Small intestine (tissue), 7 donors: ENCODE data around the gene RASAL2. TPM values are rescaled to one million over a fixed set of nuclear protein-coding genes. Genes with fewer than 3 reads are reported as not detected.
"Not testable (repeated sequence)": the region's sequence is repeated elsewhere in the genome, so short reads cannot be mapped to it uniquely, and the experiment has no call there.

ENCODE experiments used
- DNase-seq, 2 donors: peaks; one replicate each; pipeline versions ENCODE4 v3.0.0 to v3.0.0-alpha.2; 2013
- FAIRE-seq: peaks from 2 replicates; lab custom pipeline; 2012; peaks lifted over from hg19 to GRCh38; lab: Jason Lieb, UNC
- H3K27ac ChIP-seq, 3 donors: one replicate each; pipeline ENCODE4 v1.5.1; 2013; ENCODE audit warnings: low read length in 2 of 3, mild to moderate bottlenecking in 2 of 3, control low read depth in 1 of 3, inconsistent platforms in 1 of 3, low read depth in 1 of 3, moderate library complexity in 1 of 3
- H3K27me3 ChIP-seq, 3 donors: one replicate each; pipeline ENCODE4 v1.6.1; 2013; ENCODE audit warnings: low read length in 3 of 3, inconsistent platforms in 1 of 3; ENCODE audit not compliant: control insufficient read depth in 3 of 3, insufficient read depth in 3 of 3
- H3K36me3 ChIP-seq, 3 donors: one replicate each; pipeline ENCODE4 v1.6.1; 2013; ENCODE audit warnings: low read length in 3 of 3, inconsistent platforms in 1 of 3, low read depth in 1 of 3, mild to moderate bottlenecking in 1 of 3, moderate library complexity in 1 of 3; ENCODE audit not compliant: control insufficient read depth in 3 of 3, insufficient read depth in 2 of 3
- H3K4me1 ChIP-seq, 3 donors: one replicate each; pipeline ENCODE4 v1.6.1; 2013; ENCODE audit warnings: low read length in 2 of 3, inconsistent platforms in 1 of 3, low read depth in 1 of 3, mild to moderate bottlenecking in 1 of 3, moderate library complexity in 1 of 3; ENCODE audit not compliant: control insufficient read depth in 3 of 3, insufficient read depth in 2 of 3
- H3K4me3 ChIP-seq, 3 donors: one replicate each; pipeline ENCODE4 v1.5.1; 2013; ENCODE audit warnings: low read length in 3 of 3, control low read depth in 1 of 3, inconsistent platforms in 1 of 3, low read depth in 1 of 3, mild to moderate bottlenecking in 1 of 3, moderate library complexity in 1 of 3
- H3K9me3 ChIP-seq, 2 donors: one replicate each; pipeline ENCODE4 v1.6.1; 2013; ENCODE audit warnings: low read depth in 1 of 2, low read length in 1 of 2; ENCODE audit not compliant: control insufficient read depth in 2 of 2, insufficient read depth in 1 of 2
- WGBS, 3 donors: extraction: QIAGEN DNeasy Blood & Tissue Kit; methylation state at CpG; one replicate each; pipeline ENCODE4 v1.1.7; 2013; 5-methylcytosine and 5-hydroxymethylcytosine counted together
- polyA plus RNA-seq, 4 donors: library from polyadenylated mRNA; stranded (reverse) in 3 of 4; unstranded in 1 of 4; fragments of 200-250 nt in 3 of 4; fragments of 120-200 nt in 1 of 4; gene quantifications; one replicate each; pipeline versions ENCODE4 v1.2.1 to v1.2.3, GENCODE V29; 2013
- donor health status: healthy with polysubstance abuse.
- donor health status: control.
- donor health status: control.
- donor health status: Bipolar disorder and iron deficiency.
- donor health status: healthy.

The RASAL2 gene
- polyA plus RNA-seq, 4 donors = 1.8 to 23.5 (median 3.3) TPM

DNA sequence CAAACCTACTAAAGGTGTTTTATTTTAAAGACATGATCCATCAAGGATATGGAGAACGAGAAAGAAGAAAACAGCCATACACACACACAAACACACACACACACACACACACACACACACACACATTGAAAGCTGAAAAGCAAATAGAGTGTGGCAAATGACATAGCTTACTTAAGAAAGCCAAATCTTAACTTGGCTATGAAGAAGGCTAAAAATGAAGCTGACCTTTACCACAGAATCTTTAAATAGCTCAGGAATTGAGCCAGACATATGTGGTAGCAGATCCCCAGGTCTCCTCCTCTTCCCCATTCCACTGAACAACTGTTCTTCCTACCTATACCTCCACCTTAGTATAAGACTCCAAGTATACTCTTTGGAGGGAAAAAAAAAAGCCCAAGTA, 217.3 kb downstream of the RASAL2 start:
- no peak overlapping the region for H3K4me3 ChIP-seq
- H3K27ac ChIP-seq = no peak overlapping the region
- DNase-seq (no peak), FAIRE-seq (no peak)
- 62 to 79% (median 62%) methylated on average over 1 of the region's 1 CpG for WGBS, 3 donors
- H3K9me3 ChIP-seq = no peaks in the 10 kb centered on the region
- H3K4me1 ChIP-seq = peaks cover 0 to 2% (median 0%) of the 10 kb centered on the region in 3 donors
- H3K36me3 ChIP-seq = no peaks in the 10 kb centered on the region
- H3K27me3 ChIP-seq = no peaks in the 10 kb centered on the region

DNA sequence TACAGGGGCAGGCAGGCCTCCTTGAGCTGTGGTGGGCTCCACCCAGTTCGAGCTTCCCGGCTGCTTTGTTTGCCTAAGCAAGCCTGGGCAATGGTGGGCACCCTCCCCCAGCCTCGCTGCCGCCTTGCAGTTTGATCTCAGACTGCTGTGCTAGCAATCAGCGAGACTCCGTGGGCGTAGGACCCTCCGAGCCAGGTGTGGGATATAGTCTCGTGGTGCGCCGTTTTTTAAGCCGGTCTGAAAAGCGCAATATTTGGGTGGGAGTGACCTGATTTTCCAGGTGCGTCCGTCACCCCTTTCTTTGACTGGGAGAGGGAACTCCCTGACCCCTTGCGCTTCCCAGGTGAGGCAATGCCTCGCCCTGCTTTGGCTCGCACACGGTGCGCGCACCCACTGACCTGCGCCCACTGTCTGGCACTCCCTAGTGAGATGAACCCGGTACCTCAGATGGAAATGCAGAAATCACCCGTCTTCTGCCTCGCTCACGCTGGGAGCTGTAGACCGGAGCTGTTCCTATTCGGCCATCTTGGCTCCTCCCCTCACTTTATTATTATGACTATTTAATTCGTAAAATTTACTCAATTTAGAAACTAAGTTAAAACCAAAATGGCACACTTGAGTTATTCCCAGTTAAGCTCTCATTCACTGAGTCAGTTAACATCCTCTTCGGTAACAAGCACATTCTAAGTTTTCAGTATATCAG, 226.5 kb downstream of the RASAL2 start:
- FAIRE-seq, H3K27ac ChIP-seq, H3K9me3 ChIP-seq, H3K4me1 ChIP-seq, H3K4me3 ChIP-seq, H3K36me3 ChIP-seq, H3K27me3 ChIP-seq: not testable (repeated sequence)
- peak in 1 of 2 donors; percentile 20 for DNase-seq
- WGBS, 3 donors = 54 to 69% (median 61%) methylated on average over 18 to 29 of the region's 30 CpGs

DNA sequence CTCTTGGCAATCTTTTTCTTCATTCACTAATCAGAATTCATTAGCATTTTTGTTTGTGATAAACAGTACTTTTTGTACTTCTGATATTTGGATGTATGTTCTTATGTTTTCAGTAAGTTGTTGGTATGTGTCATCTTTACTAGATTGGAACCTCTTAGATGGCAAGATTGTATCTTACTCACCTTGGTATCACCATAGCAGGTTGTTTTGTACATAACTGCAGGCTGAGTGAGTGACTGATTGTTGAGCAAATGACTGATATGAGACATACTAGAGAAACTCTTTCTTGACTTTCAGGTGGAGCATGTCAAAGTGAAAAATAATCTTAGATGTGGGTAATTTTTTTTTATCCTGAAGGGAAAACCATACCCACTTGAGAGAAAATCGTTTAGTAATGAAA, 229.2 kb downstream of the RASAL2 start:
- no peaks in the 10 kb centered on the region for H3K36me3 ChIP-seq
- no peak overlapping the region for H3K27ac ChIP-seq
- no peaks in the 10 kb centered on the region for H3K4me1 ChIP-seq
- H3K4me3 ChIP-seq = no peak overlapping the region
- FAIRE-seq (no peak), DNase-seq (no peak)
- H3K27me3 ChIP-seq = no peaks in the 10 kb centered on the region
- no peaks in the 10 kb centered on the region for H3K9me3 ChIP-seq
- 53 to 67% (median 62%) methylated on average over 1 of the region's 1 CpG for WGBS, 3 donors

DNA sequence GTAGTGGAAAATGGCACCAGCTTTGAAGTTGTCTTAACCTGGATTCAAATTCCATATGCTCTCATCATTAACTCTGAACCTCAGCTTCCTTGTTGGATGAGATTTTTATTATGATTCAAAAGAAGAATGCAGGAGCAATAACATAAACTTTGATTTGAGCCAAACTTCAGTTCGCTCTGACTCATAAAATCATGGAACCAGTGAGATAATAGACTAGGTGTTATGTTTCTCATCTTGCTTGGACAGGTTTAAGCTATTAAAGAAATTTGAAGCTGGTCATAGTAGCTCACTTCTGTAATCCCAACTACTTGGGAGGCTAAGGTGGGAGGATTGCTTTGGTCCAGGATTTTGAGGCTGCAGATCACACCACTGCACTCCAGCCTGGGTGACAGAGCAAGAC, 230.1 kb downstream of the RASAL2 start:
- no peaks in the 10 kb centered on the region for H3K36me3 ChIP-seq
- no peak overlapping the region for H3K27ac ChIP-seq
- FAIRE-seq (no peak), DNase-seq (peak in 1 of 2 donors; percentile 40)
- H3K4me1 ChIP-seq = no peaks in the 10 kb centered on the region
- no peak overlapping the region for H3K4me3 ChIP-seq
- H3K27me3 ChIP-seq = no peaks in the 10 kb centered on the region
- WGBS, 3 donors = 28 to 63% (median 35%) methylated on average over 1 of the region's 1 CpG
- H3K9me3 ChIP-seq = no peaks in the 10 kb centered on the region

DNA sequence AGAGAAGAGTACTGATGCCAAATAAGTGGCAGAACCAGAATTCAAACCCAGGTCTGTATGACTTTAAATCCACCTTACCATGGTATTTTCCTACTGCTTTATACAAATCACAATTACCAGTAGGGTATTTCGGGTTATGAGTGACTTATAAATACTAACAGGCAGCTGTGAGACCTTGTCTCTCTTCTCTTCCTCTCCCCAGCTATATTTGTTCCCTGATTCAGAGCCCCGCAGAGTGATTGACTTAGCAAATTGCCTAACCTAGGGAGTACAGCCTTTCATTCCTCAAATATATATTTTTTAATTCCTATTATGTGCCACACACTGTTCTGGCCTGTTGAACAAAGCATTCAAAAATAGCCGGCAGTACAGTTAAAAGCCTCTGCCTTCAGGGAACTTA, 234.8 kb downstream of the RASAL2 start:
- DNase-seq (no peak), FAIRE-seq (no peak)
- Histone ChIP-seq H3K27ac (no peak overlapping the region), H3K4me1 (no peaks in the 10 kb centered on the region), H3K9me3 (no peaks in the 10 kb centered on the region), H3K36me3 (no peaks in the 10 kb centered on the region), H3K4me3 (no peak overlapping the region), H3K27me3 (no peaks in the 10 kb centered on the region)
- WGBS, 3 donors = 87 to 92% (median 90%) methylated on average over 3 of the region's 3 CpGs

DNA sequence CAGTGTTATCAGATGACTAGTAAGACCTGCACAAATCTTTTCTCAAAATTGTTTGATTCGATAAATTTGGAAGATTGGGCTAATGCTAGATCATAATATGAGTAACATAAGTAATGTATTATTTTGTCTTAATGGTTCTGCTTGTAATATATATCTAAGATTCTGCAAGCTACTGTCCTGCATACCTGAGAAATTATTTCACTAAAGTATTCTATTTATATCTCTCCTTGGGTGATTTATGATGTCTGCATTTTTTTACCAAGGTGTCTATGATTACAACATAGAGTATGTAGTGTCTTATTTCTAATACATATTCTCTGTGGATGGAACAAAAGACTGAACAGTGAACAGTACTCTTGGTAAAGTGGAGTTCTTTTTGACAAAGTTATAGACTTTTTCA, 236.2 kb downstream of the RASAL2 start:
- H3K9me3 ChIP-seq = no peaks in the 10 kb centered on the region
- H3K27ac ChIP-seq = no peak overlapping the region
- 85 to 95% (median 95%) methylated on average over 1 of the region's 1 CpG for WGBS, 3 donors
- no peak overlapping the region for H3K4me3 ChIP-seq
- H3K27me3 ChIP-seq = no peaks in the 10 kb centered on the region
- H3K4me1 ChIP-seq = no peaks in the 10 kb centered on the region
- DNase-seq = no peak
- H3K36me3 ChIP-seq = no peaks in the 10 kb centered on the region
- FAIRE-seq = no peak

DNA sequence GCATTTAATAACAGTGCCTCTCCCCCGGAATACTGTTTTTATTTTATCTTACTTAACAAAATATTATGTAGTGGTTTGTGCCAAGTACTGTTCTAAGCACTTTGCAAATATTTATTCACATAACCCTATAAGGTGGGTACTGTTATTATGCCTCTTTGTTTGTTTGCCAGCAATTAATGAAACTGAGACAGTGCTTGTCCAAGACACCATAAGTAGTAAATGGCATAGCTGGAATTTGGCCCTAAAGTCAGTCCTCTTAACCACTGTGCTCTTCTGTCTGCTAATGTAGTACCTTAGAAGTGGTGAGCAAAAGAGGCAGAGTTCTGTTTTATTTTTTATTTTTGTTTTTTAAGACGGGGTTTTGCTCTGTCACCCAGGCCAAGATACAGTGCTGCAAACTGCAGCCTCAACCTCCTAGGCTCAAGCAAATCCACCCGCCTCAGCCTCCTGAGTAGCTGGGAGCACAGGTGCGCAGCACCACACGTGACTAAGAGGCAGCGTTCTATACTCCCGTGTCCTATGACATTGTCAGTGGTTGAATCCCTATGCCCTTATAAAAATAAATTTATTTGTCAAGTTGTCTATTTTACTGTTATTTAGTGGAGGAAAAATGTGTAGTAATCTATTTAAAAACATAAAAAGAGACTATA, 237.1 kb downstream of the RASAL2 start:
- FAIRE-seq (no peak), DNase-seq (no peak)
- Histone ChIP-seq H3K9me3 (no peaks in the 10 kb centered on the region), H3K36me3 (no peaks in the 10 kb centered on the region), H3K27ac (no peak overlapping the region), H3K27me3 (no peaks in the 10 kb centered on the region), H3K4me1 (no peaks in the 10 kb centered on the region), H3K4me3 (no peak overlapping the region)
- WGBS, 3 donors = 71 to 82% (median 74%) methylated on average over 7 of the region's 7 CpGs

DNA sequence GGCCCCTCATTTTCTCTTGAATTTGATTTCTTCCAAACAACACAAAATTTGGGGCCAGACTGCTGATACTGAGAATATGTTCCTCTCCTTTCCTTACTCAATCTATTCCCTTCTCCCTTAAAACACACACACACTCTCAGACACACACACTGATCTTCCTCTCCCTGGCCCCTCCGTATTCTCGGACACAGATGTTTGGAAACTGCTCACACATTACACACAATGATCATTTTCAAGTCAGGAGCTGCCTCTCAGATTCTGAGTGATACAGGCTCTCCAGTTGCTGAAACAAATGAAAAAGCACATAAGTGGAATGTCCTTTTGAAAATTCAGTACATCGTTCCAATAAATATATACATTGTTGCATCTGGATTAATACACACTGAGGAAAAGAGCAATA, 241.5 kb downstream of the RASAL2 start:
- Histone ChIP-seq H3K27me3 (no peaks in the 10 kb centered on the region), H3K4me3 (no peak overlapping the region), H3K9me3 (no peaks in the 10 kb centered on the region), H3K27ac (no peak overlapping the region), H3K36me3 (no peaks in the 10 kb centered on the region), H3K4me1 (no peaks in the 10 kb centered on the region)
- DNase-seq (no peak), FAIRE-seq (no peak)
- 80 to 93% (median 89%) methylated on average over 3 of the region's 3 CpGs for WGBS, 3 donors
